Hepatocyte (in vitro differentiated cells): ENCODE results near the gene SCN2A.

Experiments
- EZH2 ChIP-seq: fragments of 200-600 bp; sonication (generic); IDR thresholded peaks from 2 replicates; pipeline ENCODE4 v1.6.1; 2016; ENCODE audit warnings: antibody characterized with exemption, mild to moderate bottlenecking, borderline replicate concordance
- EZH2phosphoT487 ChIP-seq: fragments of 200-600 bp; sonication (generic); IDR thresholded peaks from one replicate; pipeline ENCODE4 v1.6.1; 2018; ENCODE audit warnings: antibody characterized with exemption, mild to moderate bottlenecking, low read depth, moderate library complexity; ENCODE audit not compliant: unreplicated experiment, severe bottlenecking
- TF ChIP-seq, protein P1 (sequence below): fragments of 200-600 bp; sonication (generic); IDR thresholded peaks from 2 replicates; pipeline ENCODE4 v1.5.1; 2016; ENCODE audit warnings: antibody characterized with exemption, mild to moderate bottlenecking; ENCODE audit not compliant: poor library complexity

DNA sequence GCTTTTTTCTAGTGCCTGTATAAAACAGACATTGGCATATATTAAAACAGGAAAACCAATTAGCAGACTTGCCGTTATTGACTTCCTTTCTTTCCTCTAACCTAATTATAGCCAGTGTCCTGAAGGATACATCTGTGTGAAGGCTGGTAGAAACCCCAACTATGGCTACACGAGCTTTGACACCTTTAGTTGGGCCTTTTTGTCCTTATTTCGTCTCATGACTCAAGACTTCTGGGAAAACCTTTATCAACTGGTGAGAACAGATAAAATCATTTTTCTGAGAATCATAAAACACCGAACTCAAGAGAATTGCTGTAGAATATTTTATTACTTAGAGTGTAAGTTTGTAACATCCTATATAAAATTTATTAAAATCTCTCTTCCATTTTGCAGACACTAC lies 74.3 kb downstream of the SCN2A start:
- TF ChIP-seq, protein P1, sequence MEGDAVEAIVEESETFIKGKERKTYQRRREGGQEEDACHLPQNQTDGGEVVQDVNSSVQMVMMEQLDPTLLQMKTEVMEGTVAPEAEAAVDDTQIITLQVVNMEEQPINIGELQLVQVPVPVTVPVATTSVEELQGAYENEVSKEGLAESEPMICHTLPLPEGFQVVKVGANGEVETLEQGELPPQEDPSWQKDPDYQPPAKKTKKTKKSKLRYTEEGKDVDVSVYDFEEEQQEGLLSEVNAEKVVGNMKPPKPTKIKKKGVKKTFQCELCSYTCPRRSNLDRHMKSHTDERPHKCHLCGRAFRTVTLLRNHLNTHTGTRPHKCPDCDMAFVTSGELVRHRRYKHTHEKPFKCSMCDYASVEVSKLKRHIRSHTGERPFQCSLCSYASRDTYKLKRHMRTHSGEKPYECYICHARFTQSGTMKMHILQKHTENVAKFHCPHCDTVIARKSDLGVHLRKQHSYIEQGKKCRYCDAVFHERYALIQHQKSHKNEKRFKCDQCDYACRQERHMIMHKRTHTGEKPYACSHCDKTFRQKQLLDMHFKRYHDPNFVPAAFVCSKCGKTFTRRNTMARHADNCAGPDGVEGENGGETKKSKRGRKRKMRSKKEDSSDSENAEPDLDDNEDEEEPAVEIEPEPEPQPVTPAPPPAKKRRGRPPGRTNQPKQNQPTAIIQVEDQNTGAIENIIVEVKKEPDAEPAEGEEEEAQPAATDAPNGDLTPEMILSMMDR: no peak
- no peak for TF ChIP-seq EZH2
- no peak for TF ChIP-seq EZH2phosphoT487
